Raji (cell line): Measurements from ENCODE around the gene NLRP5.

Experiments used
- POLR2A ChIP-seq: IDR thresholded peaks from 2 replicates; pipeline ENCODE4 v1.6.1; 2011; ENCODE audit warnings: low read depth, low read length, control low read depth; ENCODE audit not compliant: insufficient read depth

The NLRP5 gene

GRCh38 chr19:56106397-56106849, 119.8 kb downstream of the NLRP5 start:
- TF ChIP-seq POLR2A: no peak

- TF ChIP-seq POLR2A: no peak
These were observed 120.4 kb downstream of the NLRP5 start for GRCh38 chr19:56106993-56107392.

- TF ChIP-seq POLR2A: no peak
These were observed 121.2 kb downstream of the NLRP5 start for GRCh38 chr19:56107626-56108351.

GRCh38 chr19:56108447-56109195, 122.0 kb downstream of the NLRP5 start:
- no peak for TF ChIP-seq POLR2A

- TF ChIP-seq POLR2A: no peak
These were observed 122.7 kb downstream of the NLRP5 start for GRCh38 chr19:56109226-56109625.

GRCh38 chr19:56110515-56111448, 124.2 kb downstream of the NLRP5 start:
- TF ChIP-seq POLR2A: no peak
